ENCODE results near the gene HLA-C. TPM values are rescaled to one million over a fixed set of nuclear protein-coding genes. Genes with fewer than 3 reads are reported as not detected.
A peak's percentile ranks its signal among the peaks of the same experiment; 100 is the strongest.

HLA-C gene
- total and polyA plus RNA-seq, 10 of the 15 experiments (the other 5 are each of a cell fraction or from before 2014, with no cell fraction given) = 121 to 1,092 (median 806) TPM

- no peak for TF ChIP-seq RCOR1 (conservative IDR thresholded peaks at IDR 0.05; ENCODE audit: low read depth, low read length)
- peak; percentile 79 for TF ChIP-seq SP1 (IDR thresholded peaks at IDR 0.05; ENCODE audit: low read depth, low read length)
- TF ChIP-seq PAX5 (IDR thresholded peaks at IDR 0.05; ENCODE audit: borderline replicate concordance, low read depth, low read length) = 0 out of 2 replicates have a peak, but pooled peaks have one; percentile 17
- TF ChIP-seq GATAD2B (conservative IDR thresholded peaks at IDR 0.05; ENCODE audit: low read depth) = 0 out of 2 replicates have a peak, but pooled peaks have one; percentile 21
- peak; percentile 66 for TF ChIP-seq EED (IDR thresholded peaks at IDR 0.05; ENCODE audit: low read depth)
- no peak for TF ChIP-seq RB1 (IDR thresholded peaks at IDR 0.05; ENCODE audit: borderline replicate concordance)
These were observed at the start of gene HLA-C (continued) for GRCh38 chr6:31271641-31272357.

GRCh38 chr6:31321005-31321707, 49.3 kb upstream of the HLA-C start:
- ChIA-PET SMC1A (ENCODE audit: uncharacterized antibody, unreplicated experiment) (no interaction called here), RAD21 (ENCODE audit: unreplicated experiment) (interaction anchor here (1.0 kb wide), 1 partner anchor 37 kb away, joined by 3 read pairs; no protein-coding TSS in a partner anchor), POLR2A (no interaction called here), CTCF (no interaction called here)
- no peaks in the 10 kb centered on the region for H3K79me2 ChIP-seq (ENCODE audit: control insufficient read depth, insufficient read depth, low read length)
- H3K27me3 ChIP-seq (replicated peaks in 1 of 2; ENCODE audit: control insufficient read depth in 2 of 2, insufficient read depth in 2 of 2, low read length in 1 of 2) = no peaks in the 10 kb centered on the region; a peak in 1 of 4 replicates
- no peak overlapping the region for H3K9ac ChIP-seq (ENCODE audit: control insufficient read depth, insufficient read depth, low read length)
- no peak for FAIRE-seq
- WGBS (ENCODE audit: insufficient coverage, insufficient replicate concordance, low lambda C conversion rate, missing lambda C conversion rate) = 0% methylated on average over 1 of the region's 1 CpG
- H3K4me3 ChIP-seq = no peak overlapping the region
- intact Hi-C loops (cut with micrococcal nuclease; ENCODE audit: unreplicated experiment) = no loop called here
- TF ChIP-seq BACH1 (IDR thresholded peaks at IDR 0.05; ENCODE audit: borderline replicate concordance) (no peak), E4F1 (IDR thresholded peaks at IDR 0.05; ENCODE audit: borderline replicate concordance, partially characterized antibody) (no peak), ATF2 (IDR thresholded peaks at IDR 0.05; ENCODE audit: low read length) (no peak), EGR1 (IDR thresholded peaks at IDR 0.05; ENCODE audit: borderline replicate concordance in 1 of 2, low read depth in 2 of 2, low read length in 2 of 2) (no peak), NFYB (IDR thresholded peaks at IDR 0.05; ENCODE audit: insufficient read depth, low read depth, low read length) (no peak)
- in situ Hi-C loops (cut with MboI) = no loop called here
- H2AFZ ChIP-seq (ENCODE audit: control insufficient read depth, low read depth, low read length) = no peak overlapping the region
- H3K9me3 ChIP-seq (replicated peaks; ENCODE audit: control insufficient read depth, insufficient read depth, low read length) = no peaks in the 10 kb centered on the region
- ATAC-seq = no peak
- no peaks in the 10 kb centered on the region for H4K20me1 ChIP-seq (ENCODE audit: control insufficient read depth, insufficient read depth)
- no peak overlapping the region for H3K4me2 ChIP-seq (ENCODE audit: control insufficient read depth, insufficient read depth)
- no peaks in the 10 kb centered on the region for H3K36me3 ChIP-seq (ENCODE audit: control insufficient read depth in 2 of 2, insufficient read depth in 2 of 2, low read length in 1 of 2)
- no peaks in the 10 kb centered on the region for H3K4me1 ChIP-seq (ENCODE audit: control insufficient read depth, insufficient read depth, low read length)
- no peak for DNase-seq (ENCODE audit: low read depth, low spot score)
- H3K27ac ChIP-seq (ENCODE audit: control insufficient read depth, insufficient read depth) = no peak overlapping the region
- no TSS peak for BruUV-seq (replicated peaks)

All from GM12878 (cell line).